CD4-positive, alpha-beta T cell treated with Interleukin-4 for 1 hour (primary cell): Measurements from ENCODE around the gene WBP1L.
"Not testable (repeated sequence)": the region's sequence is repeated elsewhere in the genome, so short reads cannot be mapped to it uniquely, and the experiment has no call there.

Experiments
- DNase-seq, 2 donors: peaks; one replicate each; pipeline ENCODE4 v3.0.0-alpha.2; 2020 to 2022

WBP1L gene

GRCh38 chr10:102743588-102744373, at the start of gene WBP1L:
Gene WBP1L, plus strand, starts transcription at chr10:102743948. Its CDS starts 106 bp downstream, at chr10:102744054.
- peak; percentile 98 to 99 for DNase-seq

DNA sequence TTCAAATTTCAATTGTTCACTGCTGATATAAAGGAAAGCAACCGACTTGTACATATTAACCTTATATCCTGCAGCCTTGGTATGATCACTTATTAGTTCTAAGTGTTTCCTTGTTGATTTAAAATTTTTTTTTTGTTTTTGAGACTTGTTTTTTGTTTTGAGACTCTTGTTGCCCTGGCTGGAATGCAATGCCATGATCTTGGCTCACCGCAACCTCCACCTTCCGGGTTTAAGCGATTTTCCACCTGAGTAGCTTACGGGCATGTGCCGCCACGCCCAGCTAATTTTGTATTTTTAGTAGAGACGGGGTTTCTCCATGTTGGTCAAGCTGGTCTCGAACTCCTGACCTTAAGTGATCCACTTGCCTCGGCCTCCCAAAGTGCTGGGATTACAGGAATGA, 48.3 kb upstream of the WBP1L start:
- DNase-seq = not testable (repeated sequence)

DNA sequence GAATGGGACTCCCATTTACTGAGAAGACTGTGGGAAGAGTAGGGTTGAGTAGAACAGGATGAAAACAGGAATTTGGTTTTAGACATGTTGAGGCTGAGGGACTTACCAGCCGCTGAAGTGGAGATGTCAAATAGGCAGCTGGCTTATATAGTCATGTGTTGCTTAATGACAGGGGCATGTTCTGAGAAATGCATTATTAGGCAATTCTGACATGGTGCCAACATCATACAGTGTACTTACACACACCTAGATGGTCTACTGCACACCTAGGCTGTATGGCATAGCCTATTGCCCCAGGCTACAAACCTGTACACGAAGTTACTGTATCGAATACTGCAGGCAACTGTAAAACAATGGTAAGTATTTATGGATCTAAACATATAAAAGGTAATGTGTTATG, 47.0 kb upstream of the WBP1L start:
- DNase-seq = no peak

GRCh38 chr10:102698894-102699293, 44.9 kb upstream of the WBP1L start:
- no peak for DNase-seq

GRCh38 chr10:102701272-102701671, 42.5 kb upstream of the WBP1L start:
- no peak for DNase-seq

DNA sequence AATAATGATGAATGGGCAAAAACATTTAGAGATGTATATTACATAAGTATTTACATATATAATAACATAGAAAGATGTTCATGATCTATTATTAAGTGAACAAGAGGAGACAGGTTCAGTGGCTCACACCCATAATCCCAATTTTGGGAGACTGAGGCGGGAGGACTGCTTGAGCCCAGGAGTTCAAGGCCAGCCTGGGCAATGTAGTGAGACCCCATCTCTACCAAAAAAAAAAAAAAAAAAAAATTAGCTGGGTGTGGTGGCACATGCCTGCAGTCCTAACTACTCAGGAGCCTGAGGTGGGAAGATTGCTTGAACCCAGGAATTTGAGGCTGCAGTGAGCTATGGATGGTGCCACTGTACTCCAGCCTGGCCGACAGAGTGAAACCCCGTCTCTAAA, 42.0 kb upstream of the WBP1L start:
- DNase-seq = no peak

GRCh38 chr10:102702742-102703141, 41.0 kb upstream of the WBP1L start:
- DNase-seq = no peak

DNA sequence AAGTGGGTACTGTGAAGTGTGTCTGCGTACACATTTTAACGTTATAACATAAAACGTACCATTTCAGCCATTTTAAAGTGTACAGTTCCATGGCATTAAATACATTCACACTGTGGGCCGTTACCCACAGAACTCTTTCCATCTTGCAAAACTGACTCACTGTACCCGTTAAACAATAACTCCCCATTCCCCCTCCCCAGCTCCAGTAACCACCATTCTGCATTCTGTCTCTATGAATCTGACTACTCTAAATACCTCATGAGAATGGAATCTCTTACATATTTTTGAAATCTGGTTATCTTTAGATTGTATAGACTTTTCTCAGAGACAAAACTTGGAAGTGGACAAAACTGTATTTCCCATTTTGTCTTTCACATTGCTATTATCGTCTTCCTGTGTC, 38.8 kb upstream of the WBP1L start:
- DNase-seq = no peak

DNA sequence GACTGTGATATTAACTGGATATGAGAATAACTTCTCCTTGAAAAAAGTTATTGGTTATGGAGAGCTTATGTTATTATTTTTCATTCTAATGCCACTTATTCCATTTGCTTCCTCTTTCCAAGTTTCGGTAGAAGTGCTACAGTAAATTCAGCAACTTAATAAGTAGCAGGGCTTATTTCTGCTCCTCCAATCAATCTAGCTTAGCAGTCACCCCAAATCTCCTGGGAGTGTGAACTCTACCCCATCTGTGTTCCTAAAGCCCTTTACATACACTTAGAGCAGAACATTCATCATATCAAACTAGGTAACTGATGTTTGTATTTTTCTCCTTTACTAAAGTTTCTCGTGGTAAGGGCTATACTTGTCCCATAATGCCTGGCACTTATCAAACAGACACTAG, 38.2 kb upstream of the WBP1L start:
- no peak for DNase-seq

- peak in 1 of 2 donors; percentile 26 for DNase-seq
These were observed 33.1 kb upstream of the WBP1L start for GRCh38 chr10:102710609-102711008.

GRCh38 chr10:102712089-102712488, 31.7 kb upstream of the WBP1L start:
- DNase-seq = no peak

DNA sequence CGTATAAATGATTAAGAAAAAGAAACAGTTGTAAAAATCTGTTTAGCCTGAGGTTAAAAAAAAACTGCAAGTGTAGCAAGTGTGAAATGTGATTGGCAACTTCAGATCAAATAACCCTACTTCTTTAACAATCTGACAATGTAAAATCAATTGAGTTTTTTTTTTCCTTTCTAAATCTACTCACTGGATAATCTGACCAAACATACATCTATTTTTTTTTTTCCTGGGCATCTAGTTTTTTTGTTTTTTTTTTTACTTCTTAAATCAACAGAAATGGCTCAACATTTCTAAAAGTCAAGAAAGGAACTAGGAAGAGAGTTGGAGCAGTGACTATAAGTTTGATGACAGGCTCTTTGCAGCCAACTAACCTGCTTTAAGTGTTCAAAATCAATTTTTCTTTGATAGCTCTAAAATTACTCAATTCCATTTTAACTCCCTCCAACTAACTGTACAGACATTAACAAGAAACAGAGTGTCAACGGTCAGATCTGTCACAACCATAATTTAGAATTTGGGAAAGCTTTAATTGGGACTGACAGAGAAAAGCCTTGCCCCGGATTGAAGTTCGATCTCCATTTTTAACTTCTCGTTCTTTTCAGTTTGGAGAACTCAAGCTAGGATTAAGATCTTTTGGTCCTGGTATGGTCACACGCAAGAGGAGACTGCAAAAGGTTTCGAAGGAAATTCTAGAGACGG, 30.8 kb upstream of the WBP1L start:
- DNase-seq = no peak

GRCh38 chr10:102713539-102713813, 30.3 kb upstream of the WBP1L start:
- DNase-seq = no peak

GRCh38 chr10:102713814-102714620, 29.7 kb upstream of the WBP1L start, which contains the start of gene ARL3:
Gene ARL3, minus strand, starts transcription at chr10:102714397. Its CDS starts 122 bp downstream, at chr10:102714275.
- peak; percentile 96 for DNase-seq

GRCh38 chr10:102714621-102715455, 28.9 kb upstream of the WBP1L start, which contains the start of gene SFXN2:
Gene SFXN2, plus strand, starts transcription at chr10:102714636. Its CDS starts 12,001 bp downstream, at chr10:102726637.
- DNase-seq = peak; percentile 33 to 47

GRCh38 chr10:102715880-102716279, 27.9 kb upstream of the WBP1L start:
- no peak for DNase-seq

DNA sequence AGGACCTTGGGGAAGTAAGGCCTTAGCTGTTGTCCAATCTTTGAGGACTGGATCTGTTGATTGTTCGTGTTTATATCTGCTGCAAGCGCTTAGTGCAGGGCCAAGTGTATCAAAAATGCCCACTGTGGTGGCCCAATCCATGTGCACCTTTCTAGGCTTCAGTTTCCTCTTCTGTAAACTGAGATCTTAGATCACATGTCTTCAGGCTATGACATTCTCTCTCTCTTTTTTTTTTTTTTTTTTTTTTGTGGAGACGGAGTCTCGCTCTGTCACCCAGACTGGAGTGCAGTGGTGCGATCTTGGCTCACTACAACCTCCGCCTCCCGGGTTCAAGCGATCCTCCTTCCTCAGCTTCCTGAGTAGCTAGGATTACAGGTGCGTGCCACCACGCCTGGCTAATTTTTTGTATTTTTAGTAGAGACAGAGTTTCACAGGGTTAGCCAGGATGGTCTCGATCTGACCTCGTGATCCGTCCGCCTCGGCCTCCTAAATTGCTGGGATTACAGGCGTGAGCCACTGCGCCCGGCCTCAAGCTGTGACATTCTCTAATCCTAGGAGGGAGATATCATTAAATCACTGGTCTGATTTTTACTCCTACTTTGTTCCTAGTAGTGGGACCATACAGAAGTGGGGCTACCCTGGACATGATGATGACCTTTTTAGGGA, 26.7 kb upstream of the WBP1L start:
- DNase-seq = not testable (repeated sequence)

GRCh38 chr10:102718220-102718619, 25.5 kb upstream of the WBP1L start:
- DNase-seq = no peak

GRCh38 chr10:102720337-102720736, 23.4 kb upstream of the WBP1L start:
- DNase-seq = no peak

DNA sequence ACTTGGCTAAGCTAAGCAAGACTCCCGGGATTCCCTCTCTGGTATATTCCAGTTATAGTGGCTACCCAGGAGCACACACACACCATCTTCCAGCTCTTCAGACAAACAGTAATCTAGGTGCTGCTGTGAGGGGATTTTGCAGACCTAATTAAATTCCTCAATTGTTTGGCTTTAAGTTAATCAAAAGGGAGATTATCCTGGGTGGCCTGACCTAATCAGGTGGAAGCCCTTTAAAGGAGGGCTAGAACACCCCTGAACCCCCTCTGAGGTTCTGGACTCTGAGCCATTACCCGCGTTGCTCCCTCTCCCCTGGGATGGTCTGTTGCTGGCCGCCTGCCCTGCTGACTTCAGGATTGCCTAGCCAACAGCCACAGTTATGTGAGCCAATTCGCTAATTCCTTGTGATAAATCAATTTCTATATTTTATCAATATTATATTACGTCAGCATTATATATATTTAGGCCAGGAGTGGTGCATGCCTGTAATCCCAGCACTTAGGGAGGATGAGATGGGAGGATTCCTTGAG, 22.9 kb upstream of the WBP1L start:
- DNase-seq = no peak

GRCh38 chr10:102721954-102722353, 21.8 kb upstream of the WBP1L start:
- DNase-seq = no peak

DNA sequence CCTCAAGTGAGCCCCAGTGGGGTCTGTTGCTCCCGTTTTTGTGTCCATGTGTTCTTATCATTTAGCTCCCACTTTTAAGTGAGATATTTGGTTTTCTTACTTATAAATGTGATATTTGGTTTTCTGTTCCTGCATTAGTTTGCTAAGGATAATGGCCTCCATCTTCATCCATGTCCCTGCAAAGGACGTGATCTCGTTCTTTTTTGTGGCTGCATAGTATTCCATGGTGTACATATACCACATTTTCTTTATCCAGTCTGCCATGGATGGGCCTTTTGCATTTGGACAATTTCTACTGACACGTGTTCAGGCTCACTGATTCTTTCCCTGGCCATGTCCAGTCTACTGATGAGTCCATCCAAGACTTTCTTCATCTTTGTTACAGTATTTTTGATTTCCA, 19.8 kb upstream of the WBP1L start:
- DNase-seq = no peak
